ENCODE measurements around the gene TICAM1.
A peak's percentile ranks its signal among the peaks of the same experiment; 100 is the strongest.

TICAM1 gene

GRCh38 chr19:4775627-4776152 is 55.8 kb downstream of the TICAM1 start:
- DNase-seq, result no peak
- Histone ChIP-seq H3K9me3 (ENCODE audit: severe bottlenecking) (peaks cover 6% of the 10 kb centered on the region), H3K27me3 (ENCODE audit: insufficient read depth, low read depth, severe bottlenecking) (no peaks in the 10 kb centered on the region), H3K4me3 (ENCODE audit: low read depth, low read length) (no peak overlapping the region), H3K27ac (no peak overlapping the region), H3K36me3 (peaks cover 10% of the 10 kb centered on the region)
- no peak for TF ChIP-seq CTCF (IDR thresholded peaks at IDR 0.05; ENCODE audit: low read depth, low read length)

DNA sequence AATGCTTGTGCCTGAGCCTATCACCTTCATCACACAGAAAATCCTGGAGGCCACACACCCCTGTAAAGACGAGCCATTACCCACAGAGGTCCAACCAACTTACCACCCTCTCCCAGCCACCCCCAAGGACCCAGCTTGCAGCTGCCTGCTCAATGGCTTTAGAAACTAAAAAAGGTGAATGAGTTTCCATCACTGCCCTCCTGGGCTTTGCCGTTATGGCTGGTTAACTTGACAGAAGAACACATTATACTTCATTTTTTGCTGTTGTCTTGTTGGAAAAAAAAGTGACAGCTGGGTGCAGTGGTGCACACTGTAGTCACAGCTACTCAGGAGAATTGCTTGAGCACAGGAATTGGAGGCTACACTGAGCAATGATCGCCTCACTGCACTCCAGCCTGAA is 57.4 kb downstream of the TICAM1 start:
- DNase-seq, result no peak
- no peak for TF ChIP-seq CTCF (IDR thresholded peaks at IDR 0.05; ENCODE audit: low read depth, low read length)
- Histone ChIP-seq H3K27ac (peak overlapping the region; percentile 5), H3K36me3 (peaks cover 24% of the 10 kb centered on the region), H3K4me3 (ENCODE audit: low read depth, low read length) (no peak overlapping the region), H3K27me3 (ENCODE audit: insufficient read depth, low read depth, severe bottlenecking) (no peaks in the 10 kb centered on the region), H3K9me3 (ENCODE audit: severe bottlenecking) (peaks cover 6% of the 10 kb centered on the region)

DNA sequence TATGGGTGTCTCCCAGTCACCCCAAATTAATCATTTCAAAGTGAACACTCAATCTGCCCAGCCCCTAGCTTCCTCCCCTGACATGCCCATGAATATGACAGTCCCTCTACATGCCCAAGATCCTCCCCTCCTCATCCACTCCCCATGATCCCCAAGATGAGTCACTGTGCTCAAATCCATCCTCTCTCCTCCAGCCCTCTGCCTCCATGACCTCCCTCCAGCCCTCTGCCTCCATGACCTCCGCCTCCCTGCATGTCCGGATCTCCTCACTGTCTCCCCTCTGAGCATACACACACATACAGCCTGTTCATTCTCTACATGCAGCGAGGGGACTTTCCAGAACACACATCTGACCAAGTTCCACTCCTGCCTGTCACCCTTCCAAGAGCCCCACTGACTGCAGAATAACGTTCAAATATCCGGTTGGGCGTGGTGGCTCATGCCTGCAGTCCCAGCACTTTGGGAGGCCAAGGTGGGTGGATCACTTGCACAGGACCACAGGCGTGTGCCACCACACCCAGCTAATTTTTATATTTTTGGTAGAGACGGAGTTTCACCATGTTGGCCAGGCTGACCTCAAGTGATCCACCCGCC is 58.4 kb downstream of the TICAM1 start:
- Histone ChIP-seq H3K4me3 (ENCODE audit: low read depth, low read length) (no peak overlapping the region), H3K27me3 (ENCODE audit: insufficient read depth, low read depth, severe bottlenecking) (no peaks in the 10 kb centered on the region)

GRCh38 chr19:4772566-4772965 is 58.9 kb downstream of the TICAM1 start:
- H3K27me3 ChIP-seq (ENCODE audit: insufficient read depth, low read depth, severe bottlenecking), result no peaks in the 10 kb centered on the region
- no peak for DNase-seq

More for the DNA sequence above, 58.4 kb downstream of the TICAM1 start:
- TF ChIP-seq CTCF (IDR thresholded peaks at IDR 0.05; ENCODE audit: low read depth, low read length), result no peak
- peak; percentile 44 for DNase-seq
- peak overlapping the region; percentile 5 for H3K27ac ChIP-seq
- peaks cover 25% of the 10 kb centered on the region for H3K36me3 ChIP-seq
- H3K9me3 ChIP-seq (ENCODE audit: severe bottlenecking), result peaks cover 6% of the 10 kb centered on the region

DNA sequence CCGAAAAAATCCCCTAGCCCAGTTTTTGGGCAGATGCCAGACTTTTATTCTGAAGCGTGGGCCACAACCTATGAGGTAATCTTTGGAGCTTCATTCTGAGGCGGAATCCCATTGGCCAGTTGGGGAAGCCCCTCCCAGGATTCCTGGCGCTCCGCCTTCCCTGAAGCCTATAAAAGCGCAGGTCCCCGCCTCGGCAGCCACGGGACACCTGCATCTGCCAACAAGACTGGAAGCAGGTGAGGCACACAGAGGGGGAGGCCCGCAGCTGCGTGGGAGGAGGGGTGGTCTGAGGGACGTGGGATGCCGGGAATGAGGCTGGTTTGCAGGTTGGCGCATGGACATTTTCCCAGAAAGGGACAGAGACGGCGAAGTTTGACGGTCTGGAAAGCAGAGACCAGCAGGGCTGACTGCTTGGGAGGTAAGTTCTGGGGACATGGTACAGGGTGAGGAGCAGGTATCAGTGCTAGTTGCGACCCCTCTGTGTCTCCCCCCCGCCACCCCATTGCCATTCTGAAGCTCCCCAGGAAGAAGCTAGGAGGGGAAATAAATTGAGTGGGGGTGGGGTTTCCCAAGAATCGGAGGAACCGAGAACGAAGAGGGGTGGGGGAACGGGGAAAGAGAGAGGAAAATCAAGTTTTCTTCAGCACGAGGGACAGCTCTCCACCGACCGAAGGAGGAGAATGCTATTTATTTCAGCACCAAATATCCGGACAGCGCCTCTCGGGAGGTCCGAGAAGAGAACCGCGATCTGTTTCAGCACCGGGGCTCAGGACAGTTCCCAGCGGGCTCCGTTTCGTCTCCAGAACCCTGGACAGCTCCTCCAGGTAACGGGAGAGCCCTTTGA is 62.4 kb downstream of the TICAM1 start:
- DNase-seq, result peak; percentile 96

More at GRCh38 chr19:4772566-4772965, 58.9 kb downstream of the TICAM1 start:
- Histone ChIP-seq H3K27ac (peak overlapping the region; percentile 5; the same call in 1 of the 2 replicates), H3K9me3 (ENCODE audit: severe bottlenecking) (peaks cover 6% of the 10 kb centered on the region), H3K4me3 (ENCODE audit: low read depth, low read length) (no peak overlapping the region), H3K36me3 (peaks cover 25% of the 10 kb centered on the region)
- TF ChIP-seq CTCF (IDR thresholded peaks at IDR 0.05; ENCODE audit: low read depth, low read length), result no peak

More for the DNA sequence above, 62.4 kb downstream of the TICAM1 start:
- peak overlapping the region; percentile 76 for H3K4me3 ChIP-seq (ENCODE audit: low read depth, low read length)
- H3K36me3 ChIP-seq, result peaks cover 25% of the 10 kb centered on the region
- no peaks in the 10 kb centered on the region for H3K9me3 ChIP-seq (ENCODE audit: severe bottlenecking)
- TF ChIP-seq CTCF (IDR thresholded peaks at IDR 0.05; ENCODE audit: low read depth, low read length), result no peak
- H3K27ac ChIP-seq, result peak overlapping the region; percentile 57
- H3K27me3 ChIP-seq (ENCODE audit: insufficient read depth, low read depth, severe bottlenecking), result no peaks in the 10 kb centered on the region

All from WERI-Rb-1 (cell line).